Coronary artery (tissue), 2 donors: Measurements from ENCODE around the gene CNKSR3.

ENCODE experiments used
- DNase-seq: peaks from one replicate; pipeline ENCODE4 v3.0.0-alpha.2; 2017; ENCODE audit warnings: low spot score
- H3K27ac ChIP-seq, 2 donors: fragments of 200-600 bp; sonication (generic); one replicate each; pipeline ENCODE4 v1.5.1; 2016 to 2019
- H3K4me3 ChIP-seq: fragments of 200-600 bp; sonication (generic); 2 replicates; pipeline ENCODE4 v1.5.1; 2016; ENCODE audit warnings: mild to moderate bottlenecking, moderate library complexity
- TF ChIP-seq, protein P1 (sequence below): fragments of 200-600 bp; sonication (generic); IDR thresholded peaks from one replicate; pipeline ENCODE4 v1.5.1; 2019; ENCODE audit warnings: antibody characterized with exemption

CNKSR3 gene

DNA sequence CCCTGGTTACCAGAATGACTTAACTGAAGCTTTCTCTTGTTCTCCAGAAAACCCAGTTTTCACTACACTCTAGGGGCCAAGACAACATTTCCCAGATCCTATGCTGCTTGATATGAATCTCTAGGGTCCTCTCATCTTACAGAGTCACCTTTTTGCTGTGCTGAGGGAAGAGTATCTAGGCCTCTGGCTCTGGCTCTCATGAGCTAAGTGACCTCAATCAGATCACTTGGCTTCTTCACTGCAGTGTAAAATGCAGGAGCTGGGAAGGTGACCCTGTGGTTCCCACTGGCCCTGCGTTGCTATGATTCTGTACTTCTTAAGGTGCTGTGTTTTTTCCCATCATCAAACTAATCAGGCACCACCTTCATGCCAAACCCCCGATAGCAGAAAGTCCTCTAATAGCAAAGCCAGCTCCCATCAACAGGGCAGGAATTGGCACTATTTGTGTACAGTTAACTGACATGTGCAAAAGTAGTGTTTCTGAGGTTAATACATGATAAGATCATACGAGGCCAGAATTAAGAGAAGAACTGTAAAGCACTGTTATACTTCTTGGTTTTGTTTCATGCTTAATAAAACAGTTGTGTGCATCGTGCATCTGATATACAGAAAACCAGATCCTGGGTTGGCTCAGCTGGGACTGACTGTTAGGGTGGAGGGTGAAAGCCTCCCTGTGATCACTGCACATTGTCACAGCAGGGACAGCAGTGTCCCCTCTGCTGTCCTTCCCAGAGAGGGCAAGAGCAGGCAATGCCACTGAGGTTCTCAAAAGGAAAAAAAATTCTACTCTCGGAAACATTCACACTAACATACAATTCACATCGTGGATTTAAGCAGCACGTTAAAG lies 46.7 kb downstream of the CNKSR3 start:
- TF ChIP-seq, protein P1, sequence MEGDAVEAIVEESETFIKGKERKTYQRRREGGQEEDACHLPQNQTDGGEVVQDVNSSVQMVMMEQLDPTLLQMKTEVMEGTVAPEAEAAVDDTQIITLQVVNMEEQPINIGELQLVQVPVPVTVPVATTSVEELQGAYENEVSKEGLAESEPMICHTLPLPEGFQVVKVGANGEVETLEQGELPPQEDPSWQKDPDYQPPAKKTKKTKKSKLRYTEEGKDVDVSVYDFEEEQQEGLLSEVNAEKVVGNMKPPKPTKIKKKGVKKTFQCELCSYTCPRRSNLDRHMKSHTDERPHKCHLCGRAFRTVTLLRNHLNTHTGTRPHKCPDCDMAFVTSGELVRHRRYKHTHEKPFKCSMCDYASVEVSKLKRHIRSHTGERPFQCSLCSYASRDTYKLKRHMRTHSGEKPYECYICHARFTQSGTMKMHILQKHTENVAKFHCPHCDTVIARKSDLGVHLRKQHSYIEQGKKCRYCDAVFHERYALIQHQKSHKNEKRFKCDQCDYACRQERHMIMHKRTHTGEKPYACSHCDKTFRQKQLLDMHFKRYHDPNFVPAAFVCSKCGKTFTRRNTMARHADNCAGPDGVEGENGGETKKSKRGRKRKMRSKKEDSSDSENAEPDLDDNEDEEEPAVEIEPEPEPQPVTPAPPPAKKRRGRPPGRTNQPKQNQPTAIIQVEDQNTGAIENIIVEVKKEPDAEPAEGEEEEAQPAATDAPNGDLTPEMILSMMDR, result no peak
- DNase-seq, result no peak
- no peak overlapping the region for H3K27ac ChIP-seq
- no peak overlapping the region for H3K4me3 ChIP-seq

DNA sequence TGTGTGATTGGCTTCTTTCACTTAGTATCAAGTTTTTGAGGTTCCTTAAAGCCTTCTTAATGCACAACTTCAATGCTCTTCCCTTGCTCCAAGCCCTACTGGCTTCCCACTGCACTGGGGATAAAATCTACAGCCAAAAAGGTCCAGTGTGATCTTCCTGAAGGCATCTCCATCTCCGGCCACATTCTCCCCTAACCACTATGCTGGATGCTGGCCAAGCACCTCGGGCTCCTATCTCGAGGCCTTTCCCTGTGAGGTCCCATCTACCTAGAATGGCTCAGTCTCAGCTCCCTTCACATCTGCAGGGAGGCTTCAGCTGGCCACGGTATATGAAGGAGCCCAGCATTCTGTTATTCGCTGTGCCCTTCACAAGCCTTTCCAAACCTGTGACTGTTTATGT lies 48.1 kb downstream of the CNKSR3 start:
- no peak overlapping the region for H3K27ac ChIP-seq
- TF ChIP-seq, protein P1, result no peak
- no peak for DNase-seq
- no peak overlapping the region for H3K4me3 ChIP-seq

DNA sequence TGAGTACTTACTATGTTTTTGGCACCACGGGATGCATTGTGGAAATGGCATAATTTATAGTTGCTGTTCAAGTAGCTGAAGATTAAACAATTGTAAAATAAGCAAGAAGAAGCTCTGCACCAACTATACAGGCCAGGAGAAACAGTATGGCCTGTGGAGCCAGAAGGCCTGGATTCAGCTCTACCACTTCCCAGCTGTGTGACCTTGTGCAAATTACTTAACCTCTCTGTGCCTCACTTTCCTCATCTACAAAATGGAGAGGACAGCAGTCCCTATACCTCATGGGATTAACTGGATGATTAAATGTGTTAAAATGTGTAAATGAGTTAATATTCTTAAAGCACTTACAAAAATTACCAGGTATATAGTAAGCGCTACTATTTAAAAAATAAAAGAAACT lies 49.1 kb downstream of the CNKSR3 start:
- DNase-seq, result no peak
- TF ChIP-seq, protein P1, result no peak
- Histone ChIP-seq H3K4me3 (no peak overlapping the region), H3K27ac (no peak overlapping the region)

DNA sequence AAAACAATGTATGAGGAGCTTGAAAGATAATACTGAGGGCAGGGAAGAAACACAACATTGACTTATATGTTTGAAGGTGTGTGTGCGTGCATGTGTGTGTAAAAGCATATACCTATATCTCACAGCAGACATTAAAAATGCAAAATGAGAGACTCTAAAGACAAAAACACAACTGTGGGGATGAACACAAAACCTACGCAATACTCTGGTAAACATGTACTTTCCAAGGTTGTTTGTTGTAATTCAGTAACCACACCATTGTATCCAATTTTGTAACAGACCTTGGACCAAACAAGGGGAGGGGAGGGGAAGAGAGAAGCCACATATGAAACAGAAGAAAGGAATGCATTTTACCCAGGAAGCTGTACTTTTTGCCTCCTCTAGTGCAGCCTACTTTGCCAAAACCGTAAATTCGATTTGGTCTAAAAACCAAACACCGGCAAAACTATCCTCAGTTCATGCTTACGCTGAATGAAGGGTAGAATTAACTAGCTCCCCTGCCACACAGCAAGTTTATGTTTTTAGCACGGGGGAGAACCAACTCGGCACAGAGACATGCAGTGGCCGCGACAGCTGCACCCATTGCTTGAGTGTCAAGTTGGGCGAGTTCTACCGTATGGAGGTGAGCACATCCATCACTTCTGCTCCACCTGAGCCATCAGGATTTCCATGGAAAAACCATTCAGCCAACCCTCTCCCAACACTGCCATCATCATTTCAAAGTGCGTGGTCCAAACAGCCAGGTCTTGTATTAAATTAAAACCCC lies 50.0 kb downstream of the CNKSR3 start:
- H3K4me3 ChIP-seq, result no peak overlapping the region
- TF ChIP-seq, protein P1, result no peak
- DNase-seq, result no peak
- no peak overlapping the region for H3K27ac ChIP-seq

DNA sequence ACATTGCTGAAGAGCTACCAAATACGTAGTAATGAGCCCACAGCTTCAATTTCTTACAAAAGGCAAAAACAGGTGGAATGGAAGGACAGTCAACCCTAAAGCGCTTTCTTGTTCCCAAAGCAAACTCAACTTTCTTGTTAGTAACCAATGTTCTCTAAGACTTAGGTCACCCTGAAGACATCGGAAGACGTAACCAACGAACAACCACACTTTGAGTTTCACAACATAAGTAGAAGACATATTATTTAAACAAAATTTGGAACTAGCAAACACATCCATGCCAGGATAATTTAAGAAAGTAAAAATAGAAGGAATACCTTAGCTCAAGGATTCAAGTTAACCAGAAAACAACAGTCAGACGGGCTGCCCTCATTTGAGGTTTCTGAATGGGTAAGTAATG lies 51.0 kb downstream of the CNKSR3 start:
- Histone ChIP-seq H3K27ac (peak overlapping the region in 1 of 2 donors; percentile 25), H3K4me3 (no peak overlapping the region)
- DNase-seq, result no peak
- TF ChIP-seq, protein P1, result no peak

DNA sequence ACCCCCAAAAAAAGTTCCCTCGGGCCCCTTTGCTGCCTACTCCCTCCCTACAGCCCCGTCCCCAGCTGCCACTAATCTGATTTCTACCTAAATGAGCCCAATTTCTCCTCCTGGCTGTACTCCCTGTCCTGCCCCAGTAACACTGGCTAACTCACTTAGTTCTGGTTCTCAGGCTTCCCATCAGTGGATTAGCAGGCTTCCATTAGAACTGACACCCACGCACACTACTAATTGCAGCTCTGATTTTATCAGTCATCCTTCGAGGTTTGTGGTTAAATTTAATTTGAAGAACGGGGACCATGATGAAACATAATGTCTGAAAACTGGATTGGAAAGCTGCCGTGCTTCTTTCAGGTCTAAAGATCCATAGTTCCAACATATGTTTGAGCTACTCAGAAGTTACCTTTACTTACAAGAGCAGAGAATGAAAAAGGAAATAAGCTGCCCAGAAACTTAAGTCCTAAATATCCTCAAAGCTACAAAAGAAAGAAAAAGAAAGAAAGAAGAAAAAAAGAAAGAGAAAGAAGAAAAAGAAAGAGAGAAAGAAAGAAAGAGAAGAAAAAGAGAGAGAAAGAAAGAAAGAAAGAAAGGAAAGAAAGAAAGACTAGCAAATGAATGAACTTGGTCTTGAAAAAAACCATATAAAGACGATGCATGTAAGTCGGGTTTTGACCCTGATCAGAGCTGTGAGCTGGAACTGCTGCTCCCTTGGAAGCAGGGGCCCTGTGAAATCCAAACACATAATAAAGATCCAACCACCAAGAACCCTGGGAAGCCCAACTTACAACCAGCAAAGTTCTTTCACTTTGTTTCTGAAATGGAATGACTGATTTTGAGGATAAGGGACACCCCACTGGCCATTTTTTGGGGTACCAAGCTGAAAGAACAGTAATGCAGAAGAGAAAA lies 51.7 kb downstream of the CNKSR3 start:
- H3K27ac ChIP-seq, result peak overlapping the region in 1 of 2 donors; percentile 49
- TF ChIP-seq, protein P1, result no peak
- no peak for DNase-seq
- H3K4me3 ChIP-seq, result no peak overlapping the region
